GM12875 (cell line): ENCODE results near the gene SYDE1.

Source experiments
- H3K4me3 ChIP-seq: one replicate; pipeline ENCODE4 v1.5.1; 2011; ENCODE audit warnings: low read depth, low read length, control low read depth
- TF ChIP-seq, protein P1 (sequence below): IDR thresholded peaks from 2 replicates; pipeline ENCODE4 v1.5.1; 2011; ENCODE audit warnings: low read depth, mild to moderate bottlenecking, control low read depth, inconsistent platforms, low read length, moderate library complexity, borderline replicate concordance; ENCODE audit not compliant: insufficient read depth

The SYDE1 gene

DNA sequence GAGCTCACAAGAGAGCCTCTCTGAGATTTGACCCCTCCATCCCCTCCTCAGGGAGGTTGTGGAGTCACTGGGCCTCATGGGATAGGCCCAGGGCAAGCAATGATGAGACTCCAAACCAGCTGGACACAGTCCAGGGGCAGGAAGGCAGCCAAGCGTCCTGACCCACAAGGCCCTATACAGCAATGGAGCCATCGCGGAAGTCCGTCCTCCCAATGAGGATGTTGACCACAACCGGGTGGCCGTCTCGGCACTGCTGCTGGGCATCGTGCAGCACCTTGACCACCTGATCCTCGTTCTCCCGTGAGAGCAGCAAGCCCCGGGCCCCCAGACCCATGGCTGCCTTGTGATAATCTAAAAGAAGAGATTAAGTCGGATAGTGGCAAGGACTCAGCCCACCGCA lies 7.9 kb downstream of the SYDE1 start:
- TF ChIP-seq, protein P1, sequence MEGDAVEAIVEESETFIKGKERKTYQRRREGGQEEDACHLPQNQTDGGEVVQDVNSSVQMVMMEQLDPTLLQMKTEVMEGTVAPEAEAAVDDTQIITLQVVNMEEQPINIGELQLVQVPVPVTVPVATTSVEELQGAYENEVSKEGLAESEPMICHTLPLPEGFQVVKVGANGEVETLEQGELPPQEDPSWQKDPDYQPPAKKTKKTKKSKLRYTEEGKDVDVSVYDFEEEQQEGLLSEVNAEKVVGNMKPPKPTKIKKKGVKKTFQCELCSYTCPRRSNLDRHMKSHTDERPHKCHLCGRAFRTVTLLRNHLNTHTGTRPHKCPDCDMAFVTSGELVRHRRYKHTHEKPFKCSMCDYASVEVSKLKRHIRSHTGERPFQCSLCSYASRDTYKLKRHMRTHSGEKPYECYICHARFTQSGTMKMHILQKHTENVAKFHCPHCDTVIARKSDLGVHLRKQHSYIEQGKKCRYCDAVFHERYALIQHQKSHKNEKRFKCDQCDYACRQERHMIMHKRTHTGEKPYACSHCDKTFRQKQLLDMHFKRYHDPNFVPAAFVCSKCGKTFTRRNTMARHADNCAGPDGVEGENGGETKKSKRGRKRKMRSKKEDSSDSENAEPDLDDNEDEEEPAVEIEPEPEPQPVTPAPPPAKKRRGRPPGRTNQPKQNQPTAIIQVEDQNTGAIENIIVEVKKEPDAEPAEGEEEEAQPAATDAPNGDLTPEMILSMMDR = no peak
- no peak overlapping the region for H3K4me3 ChIP-seq

DNA sequence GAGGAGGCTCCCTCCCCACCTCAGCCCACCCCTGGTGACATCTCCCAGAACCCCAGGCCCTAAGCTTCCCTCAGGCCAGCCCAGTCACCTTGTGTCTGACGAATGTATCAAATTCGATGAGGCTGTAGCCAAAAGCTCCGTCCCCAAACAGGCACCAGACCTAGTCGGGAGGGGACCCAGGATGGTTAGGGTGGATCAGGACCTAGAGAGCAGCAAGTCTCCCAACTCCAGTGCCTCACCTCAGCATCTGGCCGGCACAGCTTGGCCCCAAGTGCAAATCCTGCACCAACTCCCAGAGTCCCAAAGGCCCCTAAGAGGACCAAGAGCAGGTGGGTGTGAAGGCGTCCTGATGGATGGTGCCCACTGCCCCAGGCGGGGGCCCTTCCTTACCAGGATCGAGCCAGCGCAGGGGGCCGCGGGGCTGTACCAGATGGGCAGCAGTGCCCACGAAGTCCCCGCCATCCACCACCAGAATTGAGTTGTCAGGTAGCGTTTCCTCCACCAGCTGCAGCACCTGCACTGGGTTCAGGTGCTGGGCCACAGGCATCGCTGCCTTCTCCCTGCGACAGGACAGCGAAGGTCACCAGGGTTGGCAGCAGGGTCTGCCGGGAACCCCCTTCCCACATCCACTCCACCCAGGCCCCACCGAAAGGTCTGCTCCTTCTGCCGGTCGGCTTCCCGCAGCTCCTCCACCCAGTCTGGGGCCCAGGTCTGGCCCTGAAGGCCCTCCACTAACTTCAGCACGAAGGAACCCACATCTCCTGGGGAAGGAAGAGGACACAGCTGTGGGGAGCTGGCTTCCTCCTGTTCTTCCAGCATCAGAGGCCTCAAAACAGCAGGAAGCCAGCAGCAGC lies 8.8 kb downstream of the SYDE1 start:
- TF ChIP-seq, protein P1 = no peak
- H3K4me3 ChIP-seq = no peak overlapping the region

DNA sequence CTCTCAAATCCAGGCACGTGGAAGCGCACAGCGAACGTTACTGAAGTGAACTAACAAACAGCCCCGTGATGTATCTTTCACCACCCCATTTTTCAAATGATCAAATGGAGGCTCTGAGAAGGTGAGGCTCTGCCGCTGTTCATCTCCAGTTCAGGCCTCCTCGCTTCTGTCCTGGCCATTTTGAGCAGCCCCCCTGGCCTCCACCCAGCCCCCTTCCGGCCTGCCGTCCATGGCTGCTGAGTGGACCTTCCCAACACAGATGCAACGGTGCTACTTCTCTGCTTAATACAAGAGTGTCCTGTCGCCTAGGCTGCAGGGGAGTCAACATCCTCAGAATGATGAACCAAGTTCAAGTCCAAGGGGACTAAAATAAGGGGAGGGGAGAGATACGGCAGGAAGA lies 9.7 kb downstream of the SYDE1 start:
- TF ChIP-seq, protein P1 = no peak

DNA sequence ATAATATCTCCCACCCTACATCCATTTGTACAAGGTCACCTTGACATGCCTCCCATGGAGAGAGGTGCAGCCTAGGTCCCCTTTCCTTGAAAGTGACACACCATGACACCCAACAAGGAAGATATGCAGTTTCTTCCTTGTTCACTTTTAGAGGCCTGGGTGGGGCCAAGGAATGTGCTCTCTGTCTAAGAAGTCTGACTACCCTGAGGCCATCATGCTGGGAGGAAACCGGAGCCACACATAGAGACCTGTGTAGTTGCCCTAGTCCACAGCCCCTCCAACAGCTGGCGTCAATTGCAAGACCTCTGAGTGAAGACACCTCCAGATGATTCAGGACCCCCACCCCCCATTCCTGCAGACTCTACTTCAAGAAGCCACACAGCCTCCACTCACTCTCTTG lies 11.0 kb downstream of the SYDE1 start:
- no peak overlapping the region for H3K4me3 ChIP-seq
- TF ChIP-seq, protein P1 = no peak

More for the DNA sequence above, 9.7 kb downstream of the SYDE1 start:
- H3K4me3 ChIP-seq = no peak overlapping the region

DNA sequence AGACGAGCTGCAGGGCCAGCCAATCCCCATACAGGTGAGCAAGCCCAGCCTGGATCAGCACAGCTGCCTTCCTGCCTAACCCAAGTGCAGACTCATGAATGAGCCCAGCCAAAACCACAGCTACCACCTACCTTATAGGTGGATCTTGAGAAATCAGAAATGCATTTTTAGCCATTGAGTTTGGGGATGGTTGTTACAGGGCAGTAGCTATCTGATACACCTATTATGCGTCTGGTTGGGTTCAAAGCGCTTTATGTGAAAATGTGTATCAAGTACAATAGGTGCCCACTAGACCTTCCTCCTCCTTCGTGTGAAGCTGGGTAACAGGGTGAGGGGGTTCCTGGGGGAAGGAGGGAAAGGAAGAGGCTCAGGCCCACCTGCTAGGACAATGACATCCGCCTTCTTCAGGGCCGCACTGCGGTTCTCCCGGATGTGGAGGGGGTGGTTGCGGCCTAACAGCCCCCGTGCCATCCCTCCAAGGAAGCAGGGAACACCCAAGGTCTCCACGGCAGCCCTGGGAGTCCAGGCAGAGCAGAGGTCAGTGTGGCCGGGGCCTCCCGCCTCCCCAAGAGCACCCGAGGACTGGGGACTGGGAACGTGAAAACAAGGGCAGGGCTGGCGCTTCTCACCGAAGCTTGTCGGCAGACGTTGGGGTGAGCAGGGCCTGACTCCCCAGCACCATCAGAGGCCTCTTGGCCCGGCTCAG lies 11.7 kb downstream of the SYDE1 start:
- H3K4me3 ChIP-seq = no peak overlapping the region
- TF ChIP-seq, protein P1 = no peak

DNA sequence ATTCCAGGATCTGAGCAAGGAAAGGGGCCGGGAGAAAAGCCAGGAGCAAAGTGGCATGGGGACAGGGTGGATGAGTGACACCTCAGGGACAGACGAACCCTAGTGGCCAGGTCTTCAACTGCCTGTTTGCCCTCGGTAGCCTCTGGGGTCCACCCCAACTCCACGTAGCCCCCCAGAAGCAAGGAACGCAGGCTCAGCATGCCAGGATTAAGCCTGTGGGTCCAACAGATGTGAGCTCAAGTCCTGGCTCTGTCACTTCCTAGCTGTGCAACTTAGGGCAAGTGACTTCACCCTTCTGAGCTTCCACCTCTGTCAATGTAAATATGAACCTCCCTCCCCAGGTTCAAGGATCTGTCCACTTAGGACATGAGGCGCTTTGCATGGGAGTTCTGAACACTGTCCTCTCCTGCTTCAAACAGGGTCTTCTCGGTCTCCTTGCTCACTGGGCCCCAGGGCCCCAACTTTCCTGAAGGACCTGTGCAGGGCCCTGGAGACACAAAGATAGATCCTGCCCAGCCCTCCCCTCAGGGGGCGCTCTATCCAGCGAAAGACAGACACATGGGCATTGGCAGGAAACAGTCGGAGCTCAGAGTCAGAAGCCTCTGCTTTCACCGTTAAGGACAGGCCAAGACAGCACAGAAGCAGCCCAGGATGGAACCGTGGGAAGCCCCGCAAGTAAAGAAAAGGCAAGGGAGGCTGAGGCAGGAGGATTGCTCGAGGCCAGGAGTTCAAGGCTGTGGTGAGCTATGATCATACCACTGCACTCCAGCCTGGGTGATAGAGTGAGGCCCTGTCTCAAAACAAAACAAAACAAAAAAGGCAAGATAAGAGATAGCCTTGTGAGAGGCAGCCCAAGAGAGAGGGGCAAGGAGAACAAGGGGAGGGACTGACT lies 13.2 kb downstream of the SYDE1 start:
- no peak overlapping the region for H3K4me3 ChIP-seq
- TF ChIP-seq, protein P1 = no peak
